Measurements from ENCODE around the gene TYMP.

Gene TYMP

GRCh38 chr22:50526108-50526833 lies 3.5 kb downstream of the TYMP start:
- DNase-seq, result peak; percentile 70 to 89
- Histone ChIP-seq H3K4me1 (peaks cover 0 to 52% (median 35%) of the 10 kb centered on the region in 4 donors), H3K36me3 (peaks cover 18 to 29% (median 23%) of the 10 kb centered on the region in 3 donors), H3K27me3 (peaks cover 0 to 24% of the 10 kb centered on the region in 2 donors), H3K27ac (peak overlapping the region; percentile 86 to 87), H3K4me3 (peak overlapping the region; percentile 65 to 77), H3K9me3 (no peaks in the 10 kb centered on the region)
- TF ChIP-seq CTCF (IDR thresholded peaks at IDR 0.05), result peak; percentile 37 to 46
- intact Hi-C loops (cut with DNase I; ENCODE audit: low total_unique reads), result loop anchor here (5.0 kb wide), 1 partner anchor 56 kb away; the partner anchor contains the start of gene CHKB

GRCh38 chr22:50525858-50526107 lies 4.0 kb downstream of the TYMP start:
- peak overlapping the region; percentile 65 to 77 for H3K4me3 ChIP-seq
- intact Hi-C loops (cut with DNase I; ENCODE audit: low total_unique reads), result loop anchor here (2.0 to 5.0 kb wide), 2 partner anchors 17 to 57 kb away; partner anchors contain the start of genes CHKB and NCAPH2
- no peaks in the 10 kb centered on the region for H3K9me3 ChIP-seq
- TF ChIP-seq CTCF (IDR thresholded peaks at IDR 0.05), result no peak
- H3K27me3 ChIP-seq, result peaks cover 0 to 19% of the 10 kb centered on the region in 2 donors
- peaks cover 18 to 34% (median 28%) of the 10 kb centered on the region in 3 donors for H3K36me3 ChIP-seq
- peaks cover 0 to 47% (median 30%) of the 10 kb centered on the region in 4 donors for H3K4me1 ChIP-seq
- peak overlapping the region; percentile 86 to 87 for H3K27ac ChIP-seq
- no peak for DNase-seq

GRCh38 chr22:50525104-50525857 lies 4.5 kb downstream of the TYMP start, which contains the start of gene SCO2:
SCO2 (minus strand) TSS chr22:50525598; CDS start chr22:50524411, 1,187 bp downstream.
- Histone ChIP-seq H3K36me3 (peaks cover 18 to 39% (median 29%) of the 10 kb centered on the region in 3 donors), H3K27ac (peak within 1 kb of the TSS; percentile 86 to 87), H3K4me1 (peaks cover 0 to 42% (median 25%) of the 10 kb centered on the region in 4 donors), H3K4me3 (peak within 1 kb of the TSS; percentile 65 to 77), H3K9me3 (no peaks in the 10 kb centered on the region), H3K27me3 (peaks cover 0 to 14% of the 10 kb centered on the region in 2 donors)
- intact Hi-C loops (cut with DNase I; ENCODE audit: low total_unique reads), result loop anchor here (2.0 to 5.0 kb wide), 2 partner anchors 16 to 57 kb away; partner anchors contain the start of genes CHKB and NCAPH2
- DNase-seq, result peak; percentile 95 to 97
- TF ChIP-seq CTCF (IDR thresholded peaks at IDR 0.05), result peak; percentile 39 to 50

- DNase-seq, result no peak
- H3K27me3 ChIP-seq, result peaks cover 0 to 8% of the 10 kb centered on the region in 2 donors
- H3K4me1 ChIP-seq, result peaks cover 0 to 36% (median 22%) of the 10 kb centered on the region in 4 donors
- H3K4me3 ChIP-seq, result peak overlapping the region; percentile 65 to 77
- H3K9me3 ChIP-seq, result no peaks in the 10 kb centered on the region
- intact Hi-C loops (cut with DNase I; ENCODE audit: low total_unique reads), result loop anchor here (2.0 to 5.0 kb wide), 2 partner anchors 16 to 58 kb away; partner anchors contain the start of genes CHKB and NCAPH2
- peaks cover 21 to 45% (median 30%) of the 10 kb centered on the region in 3 donors for H3K36me3 ChIP-seq
- TF ChIP-seq CTCF (IDR thresholded peaks at IDR 0.05), result no peak
- peak overlapping the region; percentile 86 to 87 for H3K27ac ChIP-seq
Measured at GRCh38 chr22:50524676-50525103, 5.1 kb downstream of the TYMP start.

- TF ChIP-seq CTCF (IDR thresholded peaks at IDR 0.05), result no peak
- no peaks in the 10 kb centered on the region for H3K9me3 ChIP-seq
- intact Hi-C loops (cut with DNase I; ENCODE audit: low total_unique reads), result loop anchor here (2.0 kb wide), 1 partner anchor 15 kb away; the partner anchor contains the start of gene NCAPH2
- DNase-seq, result no peak
- H3K4me3 ChIP-seq, result peak overlapping the region; percentile 65 to 77
- H3K4me1 ChIP-seq, result peaks cover 0 to 29% (median 19%) of the 10 kb centered on the region in 4 donors
- H3K27ac ChIP-seq, result no peak overlapping the region
- peaks cover 0 to 1% of the 10 kb centered on the region in 2 donors for H3K27me3 ChIP-seq
- peaks cover 26 to 52% (median 36%) of the 10 kb centered on the region in 3 donors for H3K36me3 ChIP-seq
Measured at GRCh38 chr22:50523806-50524675, 5.8 kb downstream of the TYMP start.

Measured in tibial artery (tissue), 4 donors.